ENCODE results near the gene SREBF1. TPM values are rescaled to one million over a fixed set of nuclear protein-coding genes. Genes with fewer than 3 reads are reported as not detected.
A peak's percentile ranks its signal among the peaks of the same experiment; 100 is the strongest.

Gene SREBF1
- total RNA-seq, 1 experiment from 2014 or later: 167 TPM

DNA sequence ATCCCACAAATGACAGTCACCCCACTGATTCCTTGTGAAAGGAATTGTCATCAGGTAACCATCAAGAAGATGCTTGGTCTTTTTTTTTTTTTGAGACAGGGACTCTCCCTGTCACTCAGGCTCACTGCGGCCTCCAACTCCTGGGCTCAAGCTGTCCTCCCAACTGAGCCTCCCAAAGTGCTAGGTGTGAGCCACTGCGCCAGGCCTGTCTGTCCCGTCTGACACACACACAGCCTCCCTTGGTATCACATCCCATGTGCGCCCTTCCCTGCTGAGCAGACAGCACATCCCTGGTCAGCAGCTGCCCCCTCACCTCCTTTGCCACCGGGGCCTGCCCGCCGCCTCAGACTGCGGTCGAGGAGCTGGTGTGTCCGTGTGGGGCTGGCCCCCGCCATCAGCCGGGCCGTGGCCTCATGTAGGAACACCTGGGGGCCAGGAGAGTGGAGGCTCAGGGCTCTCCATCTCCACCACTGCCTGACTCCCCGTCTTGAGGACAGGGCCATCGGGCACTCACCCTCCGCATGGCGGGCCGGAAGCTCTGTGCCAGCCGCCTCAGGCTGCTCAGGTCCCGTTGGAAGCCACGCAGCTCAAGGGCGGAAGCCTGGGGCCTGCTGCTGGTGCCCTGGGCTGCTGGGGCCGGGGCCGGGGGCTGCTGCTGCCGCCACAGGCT is 23.6 kb downstream of the SREBF1 start:
- no peak overlapping the region for H3K4me2 ChIP-seq (ENCODE audit: low read length)
- ChIA-PET POLR2A (ENCODE audit: unreplicated experiment) (no interaction called here), CTCF (interaction anchor here (0.6 kb wide), 1 partner anchor 130 kb away, joined by 3 read pairs; no protein-coding TSS in a partner anchor)
- no peak for DNase-seq
- TF ChIP-seq, protein P1, sequence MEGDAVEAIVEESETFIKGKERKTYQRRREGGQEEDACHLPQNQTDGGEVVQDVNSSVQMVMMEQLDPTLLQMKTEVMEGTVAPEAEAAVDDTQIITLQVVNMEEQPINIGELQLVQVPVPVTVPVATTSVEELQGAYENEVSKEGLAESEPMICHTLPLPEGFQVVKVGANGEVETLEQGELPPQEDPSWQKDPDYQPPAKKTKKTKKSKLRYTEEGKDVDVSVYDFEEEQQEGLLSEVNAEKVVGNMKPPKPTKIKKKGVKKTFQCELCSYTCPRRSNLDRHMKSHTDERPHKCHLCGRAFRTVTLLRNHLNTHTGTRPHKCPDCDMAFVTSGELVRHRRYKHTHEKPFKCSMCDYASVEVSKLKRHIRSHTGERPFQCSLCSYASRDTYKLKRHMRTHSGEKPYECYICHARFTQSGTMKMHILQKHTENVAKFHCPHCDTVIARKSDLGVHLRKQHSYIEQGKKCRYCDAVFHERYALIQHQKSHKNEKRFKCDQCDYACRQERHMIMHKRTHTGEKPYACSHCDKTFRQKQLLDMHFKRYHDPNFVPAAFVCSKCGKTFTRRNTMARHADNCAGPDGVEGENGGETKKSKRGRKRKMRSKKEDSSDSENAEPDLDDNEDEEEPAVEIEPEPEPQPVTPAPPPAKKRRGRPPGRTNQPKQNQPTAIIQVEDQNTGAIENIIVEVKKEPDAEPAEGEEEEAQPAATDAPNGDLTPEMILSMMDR (conservative IDR thresholded peaks at IDR 0.05; ENCODE audit: low read depth, low read length): no peak
- no peak for TF ChIP-seq EZH2phosphoT487 (IDR thresholded peaks at IDR 0.05; ENCODE audit: borderline replicate concordance, low read length)
- no peak for TF ChIP-seq EZH2 (IDR thresholded peaks at IDR 0.05; ENCODE audit: low read length, unreplicated experiment)
- no peaks in the 10 kb centered on the region for H3K27me3 ChIP-seq (ENCODE audit: low read length)
- no peak overlapping the region for H2AFZ ChIP-seq (ENCODE audit: low read length)
- H3K4me1 ChIP-seq (ENCODE audit: insufficient read depth, low read length): peaks cover 10% of the 10 kb centered on the region
- peaks cover 7% of the 10 kb centered on the region; the same call in 1 of the 2 replicates for H4K20me1 ChIP-seq (ENCODE audit: low read length)
- H3K9me3 ChIP-seq (ENCODE audit: low read length): no peaks in the 10 kb centered on the region
- peaks cover 63% of the 10 kb centered on the region for H3K36me3 ChIP-seq (ENCODE audit: low read depth, low read length)
- H3F3A ChIP-seq (ENCODE audit: low read length, unreplicated experiment): peaks cover 7% of the 10 kb centered on the region
- no TSS peak for BruUV-seq (replicated peaks)
- ATAC-seq: no peak
- H3K79me2 ChIP-seq (ENCODE audit: low read length): no peaks in the 10 kb centered on the region; the same call in 1 of the 2 replicates
- H3K4me3 ChIP-seq (ENCODE audit: low read length): no peak overlapping the region
- H3K9ac ChIP-seq (ENCODE audit: low read length): no peak overlapping the region
- no peaks in the 10 kb centered on the region for H3K9me2 ChIP-seq (replicated peaks; ENCODE audit: low read length)
- intact Hi-C loops (cut with micrococcal nuclease): loop anchor here (2.0 kb wide), 1 partner anchor 48 kb away; no protein-coding TSS in a partner anchor
- H3K27ac ChIP-seq (ENCODE audit: low read length): no peak overlapping the region

DNA sequence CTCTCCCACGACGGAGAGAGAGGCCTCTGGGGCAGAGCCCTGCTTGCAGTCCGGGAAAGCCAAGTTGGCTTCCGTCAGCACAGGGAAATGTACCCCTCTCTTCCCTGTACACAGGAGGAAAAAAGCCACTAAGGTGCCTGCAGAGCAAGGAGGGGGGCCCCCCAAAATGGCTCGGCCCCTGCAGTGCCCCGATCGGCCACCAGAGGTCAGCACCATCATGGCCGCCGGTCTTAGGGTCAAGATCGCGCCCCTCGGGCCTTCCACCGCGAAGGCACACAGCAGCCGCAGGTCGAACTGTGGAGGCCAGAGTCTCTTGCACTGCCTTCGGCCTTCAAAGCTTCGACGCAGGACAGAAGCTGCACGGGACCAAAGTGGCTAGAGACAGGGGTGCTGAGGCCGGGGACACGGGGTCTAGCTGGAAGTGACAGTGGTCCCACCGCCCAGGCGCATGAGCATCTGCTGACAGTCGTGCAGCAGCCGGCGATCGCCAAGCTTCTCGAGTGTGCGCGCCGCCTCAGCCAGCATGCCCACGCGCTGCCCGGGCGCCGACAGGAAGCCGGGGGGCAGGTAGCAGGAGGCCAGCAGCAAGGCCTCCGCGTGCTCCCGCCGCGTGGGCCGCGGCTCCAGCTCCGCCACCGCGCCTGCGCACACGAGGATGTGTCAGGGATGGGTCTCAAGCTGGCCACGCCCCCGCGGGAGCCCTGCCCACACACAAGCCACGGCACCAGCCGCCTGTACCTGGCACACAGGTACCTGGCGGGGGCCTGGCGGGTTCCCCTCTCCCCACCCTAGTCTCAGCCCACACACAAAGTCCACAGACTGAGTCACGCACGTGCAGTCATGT is 24.4 kb downstream of the SREBF1 start:
- H3K4me3 ChIP-seq (ENCODE audit: low read length): no peak overlapping the region
- POLR2A ChIA-PET (ENCODE audit: unreplicated experiment): no interaction called here
- TSS peak; percentile 19 for BruUV-seq (replicated peaks)

More for the DNA sequence above, 24.4 kb downstream of the SREBF1 start:
- Histone ChIP-seq H3K27ac (ENCODE audit: low read length) (no peak overlapping the region), H2AFZ (ENCODE audit: low read length) (no peak overlapping the region), H3K36me3 (ENCODE audit: low read depth, low read length) (peaks cover 57% of the 10 kb centered on the region), H3K9ac (ENCODE audit: low read length) (no peak overlapping the region), H3K79me2 (ENCODE audit: low read length) (no peaks in the 10 kb centered on the region; the same call in 1 of the 2 replicates), H3K27me3 (ENCODE audit: low read length) (no peaks in the 10 kb centered on the region), H3K9me3 (ENCODE audit: low read length) (no peaks in the 10 kb centered on the region), H3F3A (ENCODE audit: low read length, unreplicated experiment) (peaks cover 7% of the 10 kb centered on the region), H3K4me2 (ENCODE audit: low read length) (no peak overlapping the region), H3K9me2 (replicated peaks; ENCODE audit: low read length) (no peaks in the 10 kb centered on the region), H4K20me1 (ENCODE audit: low read length) (0 out of 2 replicates have a peak, but pooled peaks cover 6% of the 10 kb centered on the region), H3K4me1 (ENCODE audit: insufficient read depth, low read length) (peaks cover 9% of the 10 kb centered on the region)
- CTCF ChIA-PET: interaction anchor here (0.6 kb wide), 1 partner anchor 129 kb away, joined by 3 read pairs; no protein-coding TSS in a partner anchor
- intact Hi-C loops (cut with micrococcal nuclease): loop anchor here (2.0 kb wide), 1 partner anchor 48 kb away; no protein-coding TSS in a partner anchor
- TF ChIP-seq EZH2 (IDR thresholded peaks at IDR 0.05; ENCODE audit: low read length, unreplicated experiment): no peak
- no peak for TF ChIP-seq EZH2phosphoT487 (IDR thresholded peaks at IDR 0.05; ENCODE audit: borderline replicate concordance, low read length)
- TF ChIP-seq, protein P1 (conservative IDR thresholded peaks at IDR 0.05; ENCODE audit: low read depth, low read length): peak; percentile 99
- DNase-seq (peak; percentile 63), ATAC-seq (peak; percentile 32)
